Gastrocnemius medialis (tissue), 4 donors: Measurements from ENCODE around the gene TM9SF2.

Experiments
- POLR2A ChIP-seq, 2 donors: fragments of 450-650 bp; IDR thresholded peaks; one replicate each; pipeline ENCODE4 v1.6.1; 2017; ENCODE audit warnings: antibody characterized with exemption in 2 of 2, mild to moderate bottlenecking in 2 of 2, moderate library complexity in 2 of 2
- TF ChIP-seq, protein P1 (sequence below), 5 experiments: fragments of 450-650 bp in 3 of 5; fragments of 200-600 bp in 2 of 5; sonication (generic) in 2 of 5; IDR thresholded peaks in 4 of 5; conservative IDR thresholded peaks in 1 of 5; 1 replicate in 4 of 5; 2 replicates in 1 of 5; pipeline ENCODE4 v1.5.1; 2016 to 2019; ENCODE audit warnings: antibody characterized with exemption in 5 of 5, mild to moderate bottlenecking in 3 of 5, moderate library complexity in 3 of 5

DNA sequence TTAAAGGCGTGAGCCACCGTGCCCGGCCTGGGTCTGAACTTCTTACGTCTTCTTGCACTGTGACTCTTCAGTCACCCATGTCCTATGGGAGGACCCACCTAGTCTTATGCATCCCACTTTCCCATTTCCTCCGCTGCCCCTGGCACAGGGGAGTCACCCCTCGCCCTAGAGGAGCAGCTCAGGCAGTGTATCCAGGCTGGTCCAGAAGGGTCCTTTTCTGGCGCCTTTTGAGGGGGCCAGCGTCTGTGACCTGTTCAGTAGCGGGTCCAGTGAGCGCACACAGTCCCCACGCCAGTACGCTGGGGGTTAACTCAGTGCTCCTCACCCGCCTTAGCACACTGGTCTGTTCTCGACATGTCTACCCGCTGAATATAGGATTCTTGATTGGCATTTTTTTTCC, 107.1 kb downstream of the TM9SF2 start:
- TF ChIP-seq, protein P1, sequence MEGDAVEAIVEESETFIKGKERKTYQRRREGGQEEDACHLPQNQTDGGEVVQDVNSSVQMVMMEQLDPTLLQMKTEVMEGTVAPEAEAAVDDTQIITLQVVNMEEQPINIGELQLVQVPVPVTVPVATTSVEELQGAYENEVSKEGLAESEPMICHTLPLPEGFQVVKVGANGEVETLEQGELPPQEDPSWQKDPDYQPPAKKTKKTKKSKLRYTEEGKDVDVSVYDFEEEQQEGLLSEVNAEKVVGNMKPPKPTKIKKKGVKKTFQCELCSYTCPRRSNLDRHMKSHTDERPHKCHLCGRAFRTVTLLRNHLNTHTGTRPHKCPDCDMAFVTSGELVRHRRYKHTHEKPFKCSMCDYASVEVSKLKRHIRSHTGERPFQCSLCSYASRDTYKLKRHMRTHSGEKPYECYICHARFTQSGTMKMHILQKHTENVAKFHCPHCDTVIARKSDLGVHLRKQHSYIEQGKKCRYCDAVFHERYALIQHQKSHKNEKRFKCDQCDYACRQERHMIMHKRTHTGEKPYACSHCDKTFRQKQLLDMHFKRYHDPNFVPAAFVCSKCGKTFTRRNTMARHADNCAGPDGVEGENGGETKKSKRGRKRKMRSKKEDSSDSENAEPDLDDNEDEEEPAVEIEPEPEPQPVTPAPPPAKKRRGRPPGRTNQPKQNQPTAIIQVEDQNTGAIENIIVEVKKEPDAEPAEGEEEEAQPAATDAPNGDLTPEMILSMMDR (IDR thresholded peaks at IDR 0.05 in 4 of 5, conservative IDR thresholded peaks at IDR 0.05 in 1 of 5): no peak
- no peak for TF ChIP-seq POLR2A (IDR thresholded peaks at IDR 0.05)
